ENCODE results near the gene FILIP1L. TPM values are rescaled to one million over a fixed set of nuclear protein-coding genes. Genes with fewer than 3 reads are reported as not detected.

Gene FILIP1L
- polyA plus RNA-seq, 1 donor (not counting 4 experiments of a cell fraction or from before 2014, with no cell fraction given): 14.7 TPM

- Histone ChIP-seq H3K9me3 (ENCODE audit: control insufficient read depth, low read depth, low read length) (no peaks in the 10 kb centered on the region), H3K9me1 (ENCODE audit: control insufficient read depth, extremely low read depth, insufficient read depth, low read length) (peaks cover 2% of the 10 kb centered on the region), H2AFZ (ENCODE audit: control insufficient read depth, low read length) (no peak overlapping the region), H3K9ac (ENCODE audit: control insufficient read depth, extremely low read depth, insufficient read depth, low read length) (no peak overlapping the region), H3K36me3 (ENCODE audit: control insufficient read depth in 2 of 2, extremely low read depth in 1 of 2, insufficient read depth in 2 of 2, low read length in 2 of 2) (peaks cover 2 to 6% of the 10 kb centered on the region in 2 experiments), H3K4me1 (ENCODE audit: control insufficient read depth, extremely low read depth, insufficient read depth, low read length) (no peaks in the 10 kb centered on the region), H4K20me1 (ENCODE audit: control insufficient read depth, extremely low read depth, insufficient read depth, low read length) (no peaks in the 10 kb centered on the region), H3K27me3 (ENCODE audit: control insufficient read depth, extremely low read depth, insufficient read depth, low read length) (no peaks in the 10 kb centered on the region), H3K4me2 (ENCODE audit: control insufficient read depth, extremely low read depth, insufficient read depth, low read depth, low read length) (no peak overlapping the region), H3K79me2 (ENCODE audit: control insufficient read depth, insufficient read depth, low read length) (peaks cover 45% of the 10 kb centered on the region), H3K4me3 (ENCODE audit: control insufficient read depth in 2 of 3, extremely low read depth in 1 of 3, insufficient read depth in 2 of 3, low read depth in 1 of 3, low read length in 3 of 3) (no peak overlapping the region), H3K27ac (ENCODE audit: control insufficient read depth, insufficient read depth, low read length) (no peak overlapping the region)
- no peak for TF ChIP-seq EZH2 (IDR thresholded peaks at IDR 0.05; ENCODE audit: low read length)
- no peak for TF ChIP-seq CTCF (optimal IDR thresholded peaks at IDR 0.05 in 1 of 3, IDR thresholded peaks at IDR 0.05 in 1 of 3, conservative IDR thresholded peaks at IDR 0.05 in 1 of 3; ENCODE audit: extremely low read depth in 1 of 3, insufficient read depth in 2 of 3, low read length in 3 of 3)
- dilution Hi-C loops (cut with MboI; ENCODE audit: extremely low pct_ligation_motif_present, low sequenced_read_pairs): no loop called here
- FAIRE-seq (no peak), DNase-seq (ENCODE audit: low read depth, low spot score) (no peak)
Measured at GRCh38 chr3:99851955-99852354, 262.3 kb downstream of the FILIP1L start.

GRCh38 chr3:99850608-99851007 lies 263.7 kb downstream of the FILIP1L start:
- Histone ChIP-seq H3K4me1 (ENCODE audit: control insufficient read depth, extremely low read depth, insufficient read depth, low read length) (no peaks in the 10 kb centered on the region), H3K4me2 (ENCODE audit: control insufficient read depth, extremely low read depth, insufficient read depth, low read depth, low read length) (no peak overlapping the region), H2AFZ (ENCODE audit: control insufficient read depth, low read length) (no peak overlapping the region), H3K9me3 (ENCODE audit: control insufficient read depth, low read depth, low read length) (no peaks in the 10 kb centered on the region), H3K9me1 (ENCODE audit: control insufficient read depth, extremely low read depth, insufficient read depth, low read length) (no peaks in the 10 kb centered on the region), H3K27me3 (ENCODE audit: control insufficient read depth, extremely low read depth, insufficient read depth, low read length) (no peaks in the 10 kb centered on the region), H3K9ac (ENCODE audit: control insufficient read depth, extremely low read depth, insufficient read depth, low read length) (no peak overlapping the region), H3K4me3 (ENCODE audit: control insufficient read depth in 2 of 3, extremely low read depth in 1 of 3, insufficient read depth in 2 of 3, low read depth in 1 of 3, low read length in 3 of 3) (no peak overlapping the region), H4K20me1 (ENCODE audit: control insufficient read depth, extremely low read depth, insufficient read depth, low read length) (no peaks in the 10 kb centered on the region), H3K27ac (ENCODE audit: control insufficient read depth, insufficient read depth, low read length) (no peak overlapping the region), H3K36me3 (ENCODE audit: control insufficient read depth in 2 of 2, extremely low read depth in 1 of 2, insufficient read depth in 2 of 2, low read length in 2 of 2) (peaks cover 2 to 3% of the 10 kb centered on the region in 2 experiments), H3K79me2 (ENCODE audit: control insufficient read depth, insufficient read depth, low read length) (peaks cover 39% of the 10 kb centered on the region)
- no peak for DNase-seq (ENCODE audit: low read depth, low spot score)
- no peak for FAIRE-seq
- no peak for TF ChIP-seq EZH2 (IDR thresholded peaks at IDR 0.05; ENCODE audit: low read length)
- no peak for TF ChIP-seq CTCF (optimal IDR thresholded peaks at IDR 0.05 in 1 of 3, IDR thresholded peaks at IDR 0.05 in 1 of 3, conservative IDR thresholded peaks at IDR 0.05 in 1 of 3; ENCODE audit: extremely low read depth in 1 of 3, insufficient read depth in 2 of 3, low read length in 3 of 3)
- dilution Hi-C loops (cut with MboI; ENCODE audit: extremely low pct_ligation_motif_present, low sequenced_read_pairs): no loop called here

Measured in keratinocyte (primary cell).